GM23338 (cell line): Measurements from ENCODE around the gene IL17RB. TPM values are rescaled to one million over a fixed set of nuclear protein-coding genes. Genes with fewer than 3 reads are reported as not detected.

Source experiments
- ATAC-seq: fragments of 200-7000 bp; cut with Tn5 transposase; 3 replicates; pipeline ENCODE4 v1.9.1; 2020
- DNase-seq: peaks from one replicate; pipeline ENCODE4 v3.0.0-alpha.2; 2015; ENCODE audit warnings: low spot score
- H2AFZ ChIP-seq: fragments of 200-600 bp; sonication (generic); 2 replicates; pipeline ENCODE4 v1.8.0; 2016; ENCODE audit warnings: antibody characterized with exemption, mild to moderate bottlenecking, moderate library complexity
- H3F3A ChIP-seq: fragments of 200-600 bp; sonication (generic); replicated peaks from 2 replicates; pipeline ENCODE4 v1.8.0; 2017; ENCODE audit warnings: antibody characterized with exemption, mixed run types, low read depth
- H3K27ac ChIP-seq: fragments of 200-600 bp; sonication (generic); 2 replicates; pipeline ENCODE4 v1.6.1; 2016; ENCODE audit warnings: low read depth
- H3K27me3 ChIP-seq: fragments of 200-600 bp; sonication (generic); 2 replicates; pipeline ENCODE4 v1.8.0; 2016; ENCODE audit warnings: mild to moderate bottlenecking, mixed run types, moderate library complexity; ENCODE audit not compliant: insufficient read depth
- H3K36me3 ChIP-seq: fragments of 200-600 bp; sonication (generic); 2 replicates; pipeline ENCODE4 v1.8.0; 2016; ENCODE audit warnings: mild to moderate bottlenecking; ENCODE audit not compliant: insufficient read depth
- H3K4me1 ChIP-seq: fragments of 200-600 bp; sonication (generic); 2 replicates; pipeline ENCODE4 v1.8.0; 2016; ENCODE audit warnings: mild to moderate bottlenecking, moderate library complexity; ENCODE audit not compliant: insufficient read depth
- H3K4me2 ChIP-seq: fragments of 200-600 bp; sonication (generic); 2 replicates; pipeline ENCODE4 v1.7.1; 2017; ENCODE audit warnings: mixed run types
- H3K4me3 ChIP-seq: fragments of 200-600 bp; sonication (generic); 2 replicates; pipeline ENCODE4 v1.6.1; 2016; ENCODE audit warnings: mixed run types
- H3K79me2 ChIP-seq: fragments of 200-600 bp; sonication (generic); replicated peaks from 2 replicates; pipeline ENCODE4 v1.8.0; 2017; ENCODE audit warnings: mild to moderate bottlenecking; ENCODE audit not compliant: insufficient read depth
- H3K9me2 ChIP-seq: fragments of 200-600 bp; sonication (generic); 2 replicates; pipeline ENCODE4 v1.8.0; 2017; ENCODE audit not compliant: insufficient read depth
- H4K20me1 ChIP-seq: fragments of 200-600 bp; sonication (generic); replicated peaks from 2 replicates; pipeline ENCODE4 v1.8.0; 2017; ENCODE audit warnings: mild to moderate bottlenecking; ENCODE audit not compliant: insufficient read depth
- H3K27ac Mint-ChIP-seq: 2 replicates; pipeline ENCODE4 v1.8.0; 2020; ENCODE audit warnings: inconsistent platforms, mild to moderate bottlenecking, moderate library complexity, mixed read lengths
- H3K27me3 Mint-ChIP-seq: 3 replicates; pipeline ENCODE4 v1.8.0; 2022; ENCODE audit warnings: low read depth, mild to moderate bottlenecking, moderate library complexity, mixed read lengths, inconsistent platforms; ENCODE audit not compliant: insufficient read depth, poor library complexity
- H3K36me3 Mint-ChIP-seq: 3 replicates; pipeline ENCODE4 v1.8.0; 2021; ENCODE audit warnings: low read depth, mild to moderate bottlenecking, inconsistent platforms, moderate library complexity, mixed read lengths
- H3K4me1 Mint-ChIP-seq: 3 replicates; pipeline ENCODE4 v1.8.0; 2020; ENCODE audit warnings: mild to moderate bottlenecking, inconsistent platforms, mixed read lengths
- H3K4me3 Mint-ChIP-seq: 3 replicates; pipeline ENCODE4 v1.8.0; 2021; ENCODE audit warnings: moderate library complexity, mild to moderate bottlenecking, inconsistent platforms, mixed read lengths
- H3K9me3 Mint-ChIP-seq: 3 replicates; pipeline ENCODE4 v1.8.0; 2020; ENCODE audit warnings: moderate library complexity, mild to moderate bottlenecking, inconsistent platforms, mixed read lengths
- CREB1 ChIP-seq: fragments of 250-450 bp; sonication (Bioruptor Pico); IDR thresholded peaks from 2 replicates; pipeline ENCODE4 v1.5.0; 2020; ENCODE audit warnings: low read depth, mild to moderate bottlenecking, moderate library complexity
- EZH2 ChIP-seq: fragments of 200-600 bp; sonication (generic); IDR thresholded peaks from one replicate; pipeline ENCODE4 v1.8.0; 2017; ENCODE audit warnings: antibody characterized with exemption, mild to moderate bottlenecking, low read depth; ENCODE audit not compliant: unreplicated experiment
- JUNB ChIP-seq: IDR thresholded peaks from one replicate; pipeline ENCODE4 v1.6.1; 2016; ENCODE audit warnings: antibody characterized with exemption; ENCODE audit not compliant: unreplicated experiment
- NANOG ChIP-seq: IDR thresholded peaks from 2 replicates; pipeline ENCODE4 v1.6.1; 2016; ENCODE audit warnings: antibody characterized with exemption, borderline replicate concordance
- POLR2AphosphoS5 ChIP-seq: IDR thresholded peaks from 2 replicates; pipeline ENCODE4 v1.6.1; 2016; ENCODE audit warnings: antibody characterized with exemption, low read depth
- STAT1 ChIP-seq: IDR thresholded peaks from one replicate; pipeline ENCODE4 v1.6.1; 2016; ENCODE audit warnings: antibody characterized with exemption; ENCODE audit not compliant: unreplicated experiment
- ZNF114 ChIP-seq: fragments of 250-450 bp; sonication (Bioruptor Pico); IDR thresholded peaks from 2 replicates; pipeline ENCODE4 v1.5.0; 2020; ENCODE audit warnings: mild to moderate bottlenecking, moderate library complexity
- ZNF462 ChIP-seq: fragments of 250-450 bp; sonication (Bioruptor Pico); IDR thresholded peaks from 2 replicates; pipeline ENCODE4 v1.5.0; 2020; ENCODE audit warnings: mild to moderate bottlenecking, moderate library complexity
- polyA plus RNA-seq: library from polyadenylated mRNA; unstranded; fragments of >200 nt; fragmentation: Nextera tagmentation; extraction: Ambion mirVana; gene quantifications from 2 replicates; pipeline ENCODE4 v1.2.1, GENCODE V29; 2016
- total RNA-seq: library from RNA; depleted of rRNA; stranded (reverse); fragments of >200 nt; shearing (Covaris generic); gene quantifications from 2 replicates; pipeline ENCODE4 v1.2.3, GENCODE V29; 2014

The IL17RB gene
- total and polyA plus RNA-seq, 2 experiments from 2014 or later = 5.7 to 6.9 TPM

GRCh38 chr3:53860196-53860595, 13.8 kb downstream of the IL17RB start (continued):
- TF ChIP-seq EZH2 = no peak

GRCh38 chr3:53862241-53862640, 15.9 kb downstream of the IL17RB start:
- TF ChIP-seq NANOG = no peak
- no peak for TF ChIP-seq ZNF114
- TF ChIP-seq ZNF462 = no peak
- TF ChIP-seq POLR2AphosphoS5 = no peak
- TF ChIP-seq STAT1 = no peak
- no peak for TF ChIP-seq CREB1 (CRISPR knock-in tag)
- TF ChIP-seq JUNB = no peak
- no peaks in the 10 kb centered on the region for H3K27me3 ChIP-seq
- H3K4me2 ChIP-seq = no peak overlapping the region
- no peak overlapping the region for H3K4me3 ChIP-seq
- no peak overlapping the region for H2AFZ ChIP-seq
- H3K36me3 ChIP-seq = peaks cover 5% of the 10 kb centered on the region; the same call in 1 of the 2 replicates
- Mint-ChIP-seq H3K27me3 (no peaks in the 10 kb centered on the region), H3K4me3 (no peak overlapping the region), H3K27ac (no peak overlapping the region), H3K36me3 (peaks cover 34% of the 10 kb centered on the region), H3K9me3 (no peaks in the 10 kb centered on the region), H3K4me1 (no peaks in the 10 kb centered on the region)
- H3K27ac ChIP-seq = no peak overlapping the region
- H3K4me1 ChIP-seq = no peaks in the 10 kb centered on the region
- ATAC-seq (no peak), DNase-seq (no peak)
- no peaks in the 10 kb centered on the region for H3F3A ChIP-seq
- H4K20me1 ChIP-seq = no peaks in the 10 kb centered on the region; the same call in 1 of the 2 replicates
- H3K79me2 ChIP-seq = no peaks in the 10 kb centered on the region
- no peaks in the 10 kb centered on the region for H3K9me2 ChIP-seq
